ENCODE results near the gene P2RX2.

P2RX2 gene

DNA sequence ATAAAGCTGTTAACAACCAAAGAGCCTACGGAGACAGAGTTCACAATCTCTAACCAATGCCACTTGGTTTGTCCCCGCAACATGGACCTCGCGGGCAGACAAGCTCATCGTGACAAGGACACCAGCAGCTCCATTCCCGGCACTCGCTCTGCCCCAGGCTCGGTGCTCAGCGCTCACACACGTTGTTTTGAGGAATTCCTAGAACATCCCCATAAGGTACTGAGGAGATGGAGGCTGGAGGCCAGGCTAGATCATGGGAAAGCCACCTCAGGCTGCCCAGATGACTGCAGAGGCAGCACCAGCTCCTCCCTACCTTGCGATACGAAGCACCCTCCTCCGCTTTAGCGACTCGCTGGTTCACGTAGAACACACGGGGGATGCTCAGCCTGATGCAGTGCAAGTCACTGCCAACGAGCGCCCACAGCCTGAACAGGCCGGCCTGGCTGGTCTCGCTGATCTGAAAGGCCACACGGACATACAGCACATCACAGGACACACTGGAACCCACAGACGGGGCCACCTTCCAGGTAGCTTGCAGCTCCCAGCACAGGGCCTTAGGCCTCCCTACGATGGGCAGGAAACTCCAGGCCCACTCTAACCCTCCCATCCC, 30.1 kb downstream of the P2RX2 start:
- Histone ChIP-seq H3K27ac (ENCODE audit: low read length) (no peak overlapping the region), H3K4me1 (ENCODE audit: control insufficient read depth in 1 of 2, insufficient read depth in 2 of 2, low read length in 2 of 2) (no peaks in the 10 kb centered on the region), H3K9me3 (ENCODE audit: control insufficient read depth in 1 of 2, low read length in 2 of 2) (no peaks in the 10 kb centered on the region), H3K36me3 (ENCODE audit: control insufficient read depth in 1 of 2, insufficient read depth in 2 of 2, low read length in 2 of 2) (peaks cover 22 to 36% of the 10 kb centered on the region in 2 donors), H3K27me3 (ENCODE audit: low read depth, low read length) (no peaks in the 10 kb centered on the region), H3K4me3 (ENCODE audit: low read depth in 1 of 2, low read length in 2 of 2) (no peak overlapping the region)

DNA sequence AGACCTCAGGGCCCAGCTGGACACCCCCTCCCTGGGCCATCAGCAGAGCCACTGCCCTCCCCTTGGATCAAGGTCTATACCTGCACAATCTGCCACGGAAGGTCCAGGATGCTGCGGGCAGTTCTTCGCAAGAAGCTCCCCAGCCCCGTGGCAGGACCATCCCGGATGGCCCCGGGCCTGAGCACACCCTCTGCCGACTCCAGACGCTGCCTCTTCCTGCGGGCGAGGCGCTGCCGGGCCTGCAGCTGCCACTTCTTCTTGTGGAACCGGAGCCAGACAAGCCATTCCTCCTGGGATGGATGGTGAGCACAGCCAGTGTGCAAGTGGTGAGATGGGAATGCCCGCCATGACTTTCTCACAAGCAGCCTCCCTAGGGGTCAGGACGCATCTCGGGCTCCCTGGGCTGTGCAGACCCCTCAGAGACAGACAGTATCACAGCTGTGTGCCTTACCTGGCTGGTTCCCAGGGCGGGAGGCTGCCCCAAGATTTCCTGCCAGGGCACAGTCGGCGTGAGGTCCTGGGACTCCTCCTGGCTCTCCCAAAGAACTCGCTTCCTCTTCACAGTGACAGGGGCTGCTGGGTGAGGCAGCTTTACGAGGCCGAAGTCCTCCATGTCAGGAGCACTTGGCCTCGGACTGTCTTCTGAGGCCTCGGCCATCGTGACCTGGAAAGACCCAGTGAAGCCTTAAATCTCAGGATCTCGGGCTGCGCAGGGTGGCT, 30.8 kb downstream of the P2RX2 start:
- Histone ChIP-seq H3K4me3 (ENCODE audit: low read depth in 1 of 2, low read length in 2 of 2) (no peak overlapping the region), H3K27me3 (ENCODE audit: low read depth, low read length) (no peaks in the 10 kb centered on the region), H3K9me3 (ENCODE audit: control insufficient read depth in 1 of 2, low read length in 2 of 2) (no peaks in the 10 kb centered on the region), H3K4me1 (ENCODE audit: control insufficient read depth in 1 of 2, insufficient read depth in 2 of 2, low read length in 2 of 2) (no peaks in the 10 kb centered on the region), H3K36me3 (ENCODE audit: control insufficient read depth in 1 of 2, insufficient read depth in 2 of 2, low read length in 2 of 2) (peaks cover 22 to 36% of the 10 kb centered on the region in 2 donors), H3K27ac (ENCODE audit: low read length) (no peak overlapping the region)

DNA sequence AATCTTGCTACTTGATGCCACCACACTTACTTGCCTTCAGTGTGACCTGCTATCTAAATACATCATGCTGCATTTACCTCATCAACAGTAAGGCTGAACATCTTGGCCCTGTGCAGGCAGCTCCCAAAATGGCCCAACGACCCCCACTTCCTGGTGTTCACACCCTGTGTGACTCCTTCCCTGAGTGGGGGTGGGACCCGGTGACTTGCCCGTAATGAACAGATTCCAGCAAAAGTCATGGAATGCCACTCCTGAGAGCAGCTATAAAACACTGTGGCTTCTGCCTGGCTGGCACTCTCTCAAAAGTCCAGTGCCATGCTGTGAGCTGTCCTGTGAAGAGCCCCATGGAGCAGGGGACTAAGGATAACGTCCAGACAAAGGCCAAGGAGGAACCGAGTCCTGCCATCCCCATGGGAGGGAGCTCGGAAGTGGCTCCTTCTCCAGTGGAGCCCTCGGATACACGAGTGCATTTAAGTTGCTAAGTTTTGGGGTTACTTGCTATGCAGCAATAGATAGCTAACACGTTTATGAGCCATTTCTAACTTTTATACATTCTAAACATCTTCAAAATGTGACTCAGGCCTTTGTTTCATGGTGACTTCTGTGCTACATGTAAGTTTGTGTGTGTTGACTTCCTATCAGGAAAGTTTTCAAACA, 33.0 kb downstream of the P2RX2 start:
- no peak overlapping the region for H3K4me3 ChIP-seq (ENCODE audit: low read depth in 1 of 2, low read length in 2 of 2)
- no peak overlapping the region for H3K27ac ChIP-seq (ENCODE audit: low read length)
- H3K9me3 ChIP-seq (ENCODE audit: control insufficient read depth in 1 of 2, low read length in 2 of 2): no peaks in the 10 kb centered on the region
- no peaks in the 10 kb centered on the region for H3K27me3 ChIP-seq (ENCODE audit: low read depth, low read length)
- H3K36me3 ChIP-seq (ENCODE audit: control insufficient read depth in 1 of 2, insufficient read depth in 2 of 2, low read length in 2 of 2): peaks cover 26 to 31% of the 10 kb centered on the region in 2 donors
- no peaks in the 10 kb centered on the region for H3K4me1 ChIP-seq (ENCODE audit: control insufficient read depth in 1 of 2, insufficient read depth in 2 of 2, low read length in 2 of 2)

GRCh38 chr12:132653567-132654290, 35.2 kb downstream of the P2RX2 start:
- Histone ChIP-seq H3K4me3 (ENCODE audit: low read depth in 1 of 2, low read length in 2 of 2) (no peak overlapping the region), H3K9me3 (ENCODE audit: control insufficient read depth in 1 of 2, low read length in 2 of 2) (no peaks in the 10 kb centered on the region), H3K36me3 (ENCODE audit: control insufficient read depth in 1 of 2, insufficient read depth in 2 of 2, low read length in 2 of 2) (peaks cover 32 to 41% of the 10 kb centered on the region in 2 donors), H3K4me1 (ENCODE audit: control insufficient read depth in 1 of 2, insufficient read depth in 2 of 2, low read length in 2 of 2) (no peaks in the 10 kb centered on the region), H3K27ac (ENCODE audit: low read length) (no peak overlapping the region), H3K27me3 (ENCODE audit: low read depth, low read length) (no peaks in the 10 kb centered on the region)

GRCh38 chr12:132657004-132657727, 38.6 kb downstream of the P2RX2 start:
- H3K9me3 ChIP-seq (ENCODE audit: control insufficient read depth in 1 of 2, low read length in 2 of 2): no peaks in the 10 kb centered on the region
- no peaks in the 10 kb centered on the region for H3K27me3 ChIP-seq (ENCODE audit: low read depth, low read length)
- peaks cover 53 to 63% of the 10 kb centered on the region in 2 donors for H3K36me3 ChIP-seq (ENCODE audit: control insufficient read depth in 1 of 2, insufficient read depth in 2 of 2, low read length in 2 of 2)
- no peaks in the 10 kb centered on the region for H3K4me1 ChIP-seq (ENCODE audit: control insufficient read depth in 1 of 2, insufficient read depth in 2 of 2, low read length in 2 of 2)
- H3K4me3 ChIP-seq (ENCODE audit: low read depth in 1 of 2, low read length in 2 of 2): no peak overlapping the region
- no peak overlapping the region for H3K27ac ChIP-seq (ENCODE audit: low read length)

DNA sequence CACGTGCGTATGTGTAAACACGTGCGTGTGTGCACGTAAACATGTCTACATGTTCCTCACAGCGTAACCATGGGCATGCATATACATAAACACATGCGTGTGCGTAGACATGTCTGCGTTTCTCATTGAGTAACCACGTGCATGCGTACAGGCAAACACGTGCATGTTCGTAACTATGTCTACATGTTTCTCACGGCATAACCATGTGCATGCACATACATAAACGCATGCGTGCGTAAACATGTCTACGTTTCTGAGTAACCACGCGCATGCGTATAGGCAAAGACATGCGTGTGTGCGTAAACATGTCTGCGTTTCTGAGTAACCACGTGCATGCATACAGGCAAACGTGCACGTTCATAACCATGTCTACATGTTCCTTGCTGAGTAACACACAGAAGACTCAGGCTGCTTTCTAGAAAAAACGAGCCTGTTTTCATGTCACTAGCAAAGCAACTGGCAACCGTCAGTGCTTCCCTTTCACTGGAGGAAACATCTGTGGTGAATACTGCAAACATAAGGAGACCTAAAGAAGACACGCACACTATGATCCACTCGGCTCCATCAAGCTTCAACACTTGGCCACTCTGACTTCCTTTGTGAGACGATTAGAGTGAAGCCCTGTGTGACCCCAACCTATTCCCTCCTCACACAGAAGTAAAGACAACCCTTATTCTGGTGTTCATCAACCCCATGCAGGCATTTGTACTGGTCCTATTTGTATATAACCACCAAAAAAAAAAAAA, 39.7 kb downstream of the P2RX2 start:
- H3K4me1 ChIP-seq (ENCODE audit: control insufficient read depth in 1 of 2, insufficient read depth in 2 of 2, low read length in 2 of 2): no peaks in the 10 kb centered on the region
- no peak overlapping the region for H3K27ac ChIP-seq (ENCODE audit: low read length)
- no peaks in the 10 kb centered on the region for H3K9me3 ChIP-seq (ENCODE audit: control insufficient read depth in 1 of 2, low read length in 2 of 2)
- no peaks in the 10 kb centered on the region for H3K27me3 ChIP-seq (ENCODE audit: low read depth, low read length)
- no peak overlapping the region for H3K4me3 ChIP-seq (ENCODE audit: low read depth in 1 of 2, low read length in 2 of 2)
- peaks cover 63 to 69% of the 10 kb centered on the region in 2 donors for H3K36me3 ChIP-seq (ENCODE audit: control insufficient read depth in 1 of 2, insufficient read depth in 2 of 2, low read length in 2 of 2)

GRCh38 chr12:132659146-132659545, 40.6 kb downstream of the P2RX2 start:
- Histone ChIP-seq H3K4me3 (ENCODE audit: low read depth in 1 of 2, low read length in 2 of 2) (no peak overlapping the region), H3K27me3 (ENCODE audit: low read depth, low read length) (no peaks in the 10 kb centered on the region), H3K9me3 (ENCODE audit: control insufficient read depth in 1 of 2, low read length in 2 of 2) (no peaks in the 10 kb centered on the region), H3K27ac (ENCODE audit: low read length) (no peak overlapping the region), H3K4me1 (ENCODE audit: control insufficient read depth in 1 of 2, insufficient read depth in 2 of 2, low read length in 2 of 2) (no peaks in the 10 kb centered on the region), H3K36me3 (ENCODE audit: control insufficient read depth in 1 of 2, insufficient read depth in 2 of 2, low read length in 2 of 2) (peaks cover 63 to 77% of the 10 kb centered on the region in 2 donors)

DNA sequence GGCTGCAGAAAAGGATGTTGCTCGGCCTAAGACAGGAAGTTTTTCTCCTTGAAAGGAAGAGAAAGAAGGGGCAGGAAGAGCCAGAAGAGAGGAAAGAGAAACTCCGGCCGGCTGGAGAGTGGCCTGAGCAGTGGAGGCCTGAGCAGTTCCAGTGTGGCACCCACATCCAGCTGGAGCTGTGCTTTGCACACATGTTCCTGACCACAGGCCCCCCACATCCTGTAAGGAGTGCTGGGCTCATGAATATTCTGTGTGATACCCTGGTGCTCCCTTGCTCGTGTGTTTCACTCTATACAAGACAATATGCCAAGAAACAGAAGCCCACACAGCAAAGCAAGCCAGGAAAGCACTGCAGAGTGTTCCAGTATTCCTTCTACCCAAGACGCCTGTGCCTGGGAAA, 41.5 kb downstream of the P2RX2 start:
- no peak overlapping the region for H3K4me3 ChIP-seq (ENCODE audit: low read depth in 1 of 2, low read length in 2 of 2)
- H3K27ac ChIP-seq (ENCODE audit: low read length): no peak overlapping the region
- H3K27me3 ChIP-seq (ENCODE audit: low read depth, low read length): no peaks in the 10 kb centered on the region
- no peaks in the 10 kb centered on the region for H3K4me1 ChIP-seq (ENCODE audit: control insufficient read depth in 1 of 2, insufficient read depth in 2 of 2, low read length in 2 of 2)
- peaks cover 63 to 86% of the 10 kb centered on the region in 2 donors for H3K36me3 ChIP-seq (ENCODE audit: control insufficient read depth in 1 of 2, insufficient read depth in 2 of 2, low read length in 2 of 2)
- H3K9me3 ChIP-seq (ENCODE audit: control insufficient read depth in 1 of 2, low read length in 2 of 2): no peaks in the 10 kb centered on the region

DNA sequence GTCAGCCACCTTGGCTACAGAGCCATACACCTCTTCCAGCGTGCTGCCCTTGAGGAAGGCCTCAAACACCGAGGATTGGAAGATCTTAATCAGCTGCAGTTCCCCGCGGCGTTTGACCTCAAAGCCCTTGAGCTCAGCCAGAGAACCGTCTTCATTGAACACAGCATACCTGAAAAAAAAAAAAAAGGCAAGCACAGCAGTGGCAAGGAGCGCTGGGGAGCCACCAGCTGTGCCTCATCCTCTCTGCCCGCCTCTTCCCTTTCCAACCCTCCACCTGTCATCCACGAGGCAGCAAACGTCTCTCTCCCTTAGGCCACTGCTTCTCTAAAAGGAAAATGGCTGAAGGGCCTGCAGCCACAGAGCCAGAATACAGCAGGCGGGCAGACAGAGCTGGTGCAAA, 42.4 kb downstream of the P2RX2 start:
- Histone ChIP-seq H3K9me3 (ENCODE audit: control insufficient read depth in 1 of 2, low read length in 2 of 2) (no peaks in the 10 kb centered on the region), H3K4me3 (ENCODE audit: low read depth in 1 of 2, low read length in 2 of 2) (no peak overlapping the region), H3K36me3 (ENCODE audit: control insufficient read depth in 1 of 2, insufficient read depth in 2 of 2, low read length in 2 of 2) (peaks cover 66 to 96% of the 10 kb centered on the region in 2 donors), H3K4me1 (ENCODE audit: control insufficient read depth in 1 of 2, insufficient read depth in 2 of 2, low read length in 2 of 2) (no peaks in the 10 kb centered on the region), H3K27ac (ENCODE audit: low read length) (no peak overlapping the region), H3K27me3 (ENCODE audit: low read depth, low read length) (no peaks in the 10 kb centered on the region)

DNA sequence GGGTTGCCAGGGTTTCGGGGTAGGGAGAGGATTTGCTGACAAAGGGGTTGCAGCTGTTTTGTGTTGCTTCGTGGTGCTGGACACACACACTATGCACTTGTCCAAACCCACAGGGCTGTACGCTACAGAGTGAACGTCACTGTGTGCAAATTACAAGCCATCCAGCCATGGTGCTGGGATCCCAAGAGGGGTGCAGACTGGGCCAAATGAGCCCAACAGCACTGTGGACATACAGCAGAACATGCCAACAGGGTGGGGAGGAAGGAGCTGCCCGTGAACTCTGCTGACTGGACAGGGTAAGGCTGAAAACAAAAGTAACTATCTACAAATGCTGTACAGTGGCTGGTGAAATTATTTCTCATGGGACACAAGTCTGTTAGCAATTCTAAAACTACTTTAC, 43.4 kb downstream of the P2RX2 start:
- Histone ChIP-seq H3K9me3 (ENCODE audit: control insufficient read depth in 1 of 2, low read length in 2 of 2) (no peaks in the 10 kb centered on the region), H3K4me3 (ENCODE audit: low read depth in 1 of 2, low read length in 2 of 2) (no peak overlapping the region), H3K36me3 (ENCODE audit: control insufficient read depth in 1 of 2, insufficient read depth in 2 of 2, low read length in 2 of 2) (peaks cover 66 to 99% of the 10 kb centered on the region in 2 donors), H3K27ac (ENCODE audit: low read length) (no peak overlapping the region), H3K4me1 (ENCODE audit: control insufficient read depth in 1 of 2, insufficient read depth in 2 of 2, low read length in 2 of 2) (no peaks in the 10 kb centered on the region), H3K27me3 (ENCODE audit: low read depth, low read length) (no peaks in the 10 kb centered on the region)

Data from muscle layer of duodenum (tissue), 2 donors.